GM12874 (cell line): ENCODE data around the gene ACTL10.

ENCODE experiments used
- CTCF ChIP-seq: IDR thresholded peaks from 2 replicates; pipeline ENCODE4 v1.5.1; 2011; ENCODE audit warnings: low read depth, mild to moderate bottlenecking, control low read depth, low read length, moderate library complexity; ENCODE audit not compliant: insufficient read depth

Gene ACTL10

GRCh38 chr20:33673114-33673409, 6.3 kb downstream of the ACTL10 start:
- TF ChIP-seq CTCF = no peak

GRCh38 chr20:33673410-33674293, 6.9 kb downstream of the ACTL10 start:
- TF ChIP-seq CTCF = no peak

- TF ChIP-seq CTCF = no peak
Measured at GRCh38 chr20:33674294-33675135, 7.8 kb downstream of the ACTL10 start, which contains the start of gene NECAB3. TSS of gene NECAB3 (minus strand) at chr20:33674428. CDS start at chr20:33674352, 76 bp downstream.

- TF ChIP-seq CTCF = no peak
Measured at GRCh38 chr20:33675136-33675959, 8.6 kb downstream of the ACTL10 start.

GRCh38 chr20:33676121-33676520, 9.4 kb downstream of the ACTL10 start:
- no peak for TF ChIP-seq CTCF

- TF ChIP-seq CTCF = no peak
Measured at GRCh38 chr20:33676652-33677645, 10.2 kb downstream of the ACTL10 start.
